CD4-positive, alpha-beta T cell (primary cell): ENCODE results near the gene SCARB1. TPM values are rescaled to one million over a fixed set of nuclear protein-coding genes. Genes with fewer than 3 reads are reported as not detected.

Source experiments
- ATAC-seq: fragments of 200-7000 bp; cut with Tn5 transposase; one replicate; pipeline ENCODE4 v1.10.0; 2022; ENCODE audit warnings: mild to moderate bottlenecking; ENCODE audit not compliant: poor library complexity
- CTCF ChIA-PET: fragments of 350-600 bp; sonication (Branson Sonifier 250); formaldehyde crosslinking; loops from one replicate; lab custom pipeline; 2021; ENCODE audit warnings: antibody characterized with exemption, inconsistent platforms; lab: Charles Lee
- POLR2A ChIA-PET: fragments of 350-600 bp; sonication (Branson Sonifier 250); formaldehyde crosslinking; loops from one replicate; lab custom pipeline; 2021; ENCODE audit warnings: antibody characterized with exemption, inconsistent platforms; lab: Charles Lee
- DNase-seq, 14 experiments: peaks; one replicate each; pipeline ENCODE4 v3.0.0-alpha.2; 2013 to 2020; ENCODE audit warnings: mixed read lengths in 2 of 14
- H3K27ac ChIP-seq, 2 donors: one replicate each; pipeline versions ENCODE4 v1.5.1 to v1.7.0; 2013; ENCODE audit warnings: low read length in 2 of 2, low read depth in 1 of 2, mild to moderate bottlenecking in 1 of 2
- H3K27me3 ChIP-seq, 2 experiments: 1 replicate in 1 of 2; 2 replicates in 1 of 2; pipeline versions ENCODE4 v1.6.1 to v1.7.0; 2013; ENCODE audit warnings: low read length in 2 of 2, control low read depth in 1 of 2, mild to moderate bottlenecking in 1 of 2, moderate library complexity in 1 of 2; ENCODE audit not compliant: insufficient read depth in 2 of 2, control insufficient read depth in 1 of 2
- H3K36me3 ChIP-seq: one replicate; pipeline ENCODE4 v1.6.1; 2013; ENCODE audit warnings: low read length, control low read depth; ENCODE audit not compliant: insufficient read depth
- H3K4me1 ChIP-seq: one replicate; pipeline ENCODE4 v1.6.1; 2013; ENCODE audit warnings: low read length, control low read depth; ENCODE audit not compliant: insufficient read depth
- H3K4me3 ChIP-seq: one replicate; pipeline ENCODE4 v1.5.1; 2013; ENCODE audit warnings: mild to moderate bottlenecking, low read length, moderate library complexity
- H3K9me3 ChIP-seq, 2 experiments: 1 replicate in 1 of 2; 2 replicates in 1 of 2; pipeline versions ENCODE4 v1.6.1 to v1.7.0; 2013; ENCODE audit warnings: low read length in 2 of 2, mild to moderate bottlenecking in 2 of 2, control low read depth in 1 of 2, moderate library complexity in 1 of 2; ENCODE audit not compliant: control insufficient read depth in 1 of 2, insufficient read depth in 1 of 2
- H3K27ac Mint-ChIP-seq: one replicate; pipeline ENCODE4 v1.8.0; 2020; ENCODE audit warnings: mixed read lengths
- H3K27me3 Mint-ChIP-seq: one replicate; pipeline ENCODE4 v1.8.0; 2021; ENCODE audit warnings: mixed read lengths
- H3K36me3 Mint-ChIP-seq: one replicate; pipeline ENCODE4 v1.8.0; 2021; ENCODE audit warnings: low read depth, mixed read lengths
- H3K4me1 Mint-ChIP-seq: one replicate; pipeline ENCODE4 v1.8.0; 2021; ENCODE audit warnings: low read depth, mixed read lengths
- H3K4me3 Mint-ChIP-seq: one replicate; pipeline ENCODE4 v1.8.0; 2020; ENCODE audit warnings: mild to moderate bottlenecking, mixed read lengths
- H3K9me3 Mint-ChIP-seq: one replicate; pipeline ENCODE4 v1.8.0; 2020; ENCODE audit warnings: mixed read lengths
- CTCF ChIP-seq: fragments of 200-600 bp; IDR thresholded peaks from one replicate; pipeline ENCODE4 v1.8.0; 2022; ENCODE audit warnings: antibody characterized with exemption, mild to moderate bottlenecking
- intact Hi-C, 2 experiments: fragments of 100-400 bp; cut with DNase I in 1 of 2; cut with micrococcal nuclease in 1 of 2; formaldehyde crosslinking; loops; one replicate each; pipeline versions ENCODE4 v1.15.1 to v1.9.0; 2023 to 2025; cut with DNase I, micrococcal nuclease
- total RNA-seq, 174 experiments: library from RNA in 2 of 174; stranded (reverse) in 2 of 174; gene quantifications; one replicate each; pipeline ENCODE4 v1.2.3 and lab custom pipeline; 2021 to 2026

SCARB1 gene
- total RNA-seq, 2 experiments from 2014 or later, result 2.3 to 3.7 TPM

- no peak for ATAC-seq
Observed at GRCh38 chr12:124737040-124737419, 126.6 kb downstream of the SCARB1 start.

DNA sequence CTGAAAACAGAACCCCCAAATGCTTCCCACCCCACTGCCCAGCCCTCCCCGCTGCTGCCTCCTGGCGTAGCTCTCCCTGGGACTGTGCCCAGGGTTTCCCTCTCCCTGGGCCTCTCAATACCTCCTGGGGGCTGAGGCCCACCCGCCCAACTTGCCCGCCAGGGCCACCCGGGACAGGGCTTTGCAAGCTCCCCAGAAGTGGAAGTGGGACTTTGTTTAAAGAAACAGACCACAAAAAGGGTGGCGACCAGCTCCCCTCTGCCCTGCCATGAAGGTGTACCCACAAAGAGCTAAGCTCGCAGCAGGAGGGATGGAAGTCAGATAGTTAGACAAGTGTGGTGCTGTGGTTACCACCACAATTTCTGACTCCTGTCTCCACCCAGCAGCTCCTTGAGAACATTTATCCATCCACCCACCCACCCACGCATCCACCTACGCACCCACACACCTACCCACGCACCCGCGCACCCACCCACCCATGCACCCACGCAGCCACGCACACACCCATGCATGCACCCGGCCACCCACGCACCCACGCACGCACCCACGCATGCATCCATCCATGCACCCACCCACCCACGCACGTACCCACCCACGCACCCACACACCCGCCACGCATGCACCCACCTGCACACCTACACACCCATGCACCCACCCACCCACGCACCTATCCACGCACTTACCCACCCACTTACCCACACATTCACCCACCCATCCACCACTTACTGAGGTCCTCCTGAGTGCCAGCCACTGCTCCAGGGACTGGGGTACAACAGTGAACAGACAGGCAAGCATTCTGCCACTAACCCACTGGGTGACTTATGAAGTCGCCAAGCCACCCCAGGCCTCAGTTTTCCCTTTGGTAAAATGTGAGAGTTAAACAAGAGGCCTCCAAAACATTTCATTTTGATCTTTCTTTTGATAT lies 127.3 kb downstream of the SCARB1 start:
- POLR2A ChIA-PET, result no interaction called here
- Mint-ChIP-seq H3K36me3 (no peaks in the 10 kb centered on the region), H3K4me3 (no peak overlapping the region), H3K9me3 (no peaks in the 10 kb centered on the region), H3K27ac (peak overlapping the region; percentile 27), H3K27me3 (no peaks in the 10 kb centered on the region), H3K4me1 (peaks cover 29% of the 10 kb centered on the region)
- H3K4me1 ChIP-seq, result peaks cover 33% of the 10 kb centered on the region
- H3K27ac ChIP-seq, result no peak overlapping the region
- H3K36me3 ChIP-seq, result no peaks in the 10 kb centered on the region
- CTCF ChIA-PET, result no interaction called here
- ATAC-seq (peak; percentile 59), DNase-seq (peak in 1 of 14 experiments; percentile 8)
- intact Hi-C loops, result no loop called here
- H3K9me3 ChIP-seq, result peaks cover 0 to 16% of the 10 kb centered on the region in 2 experiments
- no peak for TF ChIP-seq CTCF
- H3K4me3 ChIP-seq, result no peak overlapping the region
- H3K27me3 ChIP-seq, result no peaks in the 10 kb centered on the region

More at GRCh38 chr12:124737040-124737419, 126.6 kb downstream of the SCARB1 start:
- TF ChIP-seq CTCF, result no peak
- Histone ChIP-seq H3K4me3 (no peak overlapping the region), H3K4me1 (peaks cover 33% of the 10 kb centered on the region), H3K9me3 (peaks cover 0 to 12% of the 10 kb centered on the region in 2 experiments), H3K27ac (no peak overlapping the region), H3K36me3 (no peaks in the 10 kb centered on the region), H3K27me3 (no peaks in the 10 kb centered on the region)
- Mint-ChIP-seq H3K4me1 (peaks cover 29% of the 10 kb centered on the region), H3K9me3 (no peaks in the 10 kb centered on the region), H3K4me3 (no peak overlapping the region), H3K36me3 (no peaks in the 10 kb centered on the region), H3K27ac (no peak overlapping the region), H3K27me3 (no peaks in the 10 kb centered on the region)
- ChIA-PET POLR2A (no interaction called here), CTCF (no interaction called here)
- intact Hi-C loops, result no loop called here
- DNase-seq, result no peak

- no peaks in the 10 kb centered on the region for H3K27me3 Mint-ChIP-seq
- Histone ChIP-seq H3K9me3 (peaks cover 0 to 12% of the 10 kb centered on the region in 2 experiments), H3K36me3 (no peaks in the 10 kb centered on the region), H3K4me1 (peaks cover 27% of the 10 kb centered on the region), H3K4me3 (no peak overlapping the region), H3K27ac (no peak overlapping the region), H3K27me3 (no peaks in the 10 kb centered on the region)
- H3K36me3 Mint-ChIP-seq, result no peaks in the 10 kb centered on the region
- no peaks in the 10 kb centered on the region for H3K9me3 Mint-ChIP-seq
- peaks cover 21% of the 10 kb centered on the region for H3K4me1 Mint-ChIP-seq
- ATAC-seq, result peak; percentile 42
- H3K27ac Mint-ChIP-seq, result no peak overlapping the region
- no peak overlapping the region for H3K4me3 Mint-ChIP-seq
- no peak for TF ChIP-seq CTCF
- DNase-seq, result peak in 4 of 14 experiments; percentile 10 to 71 (median 41)
- POLR2A ChIA-PET, result no interaction called here
- intact Hi-C loops, result no loop called here
- CTCF ChIA-PET, result no interaction called here
Observed at GRCh38 chr12:124734224-124734788, 129.4 kb downstream of the SCARB1 start.
